Right lobe of liver (tissue), 6 donors: ENCODE results near the gene SORL1. TPM values are rescaled to one million over a fixed set of nuclear protein-coding genes. Genes with fewer than 3 reads are reported as not detected.
A peak's percentile ranks its signal among the peaks of the same experiment; 100 is the strongest.

Source experiments
- ATAC-seq, 4 donors: fragments of 200-7000 bp; cut with Tn5 transposase; one replicate each; pipeline ENCODE4 v1.9.1; 2020; ENCODE audit warnings: mild to moderate bottlenecking in 4 of 4, moderate library complexity in 4 of 4
- DNase-seq, 3 donors: peaks; one replicate each; pipeline ENCODE4 v3.0.0-alpha.2; 2020
- H3K27ac ChIP-seq, 3 donors: fragments of 200-600 bp; one replicate each; pipeline ENCODE4 v1.8.0; 2022
- H3K27me3 ChIP-seq, 2 donors: fragments of 200-600 bp; one replicate each; pipeline ENCODE4 v1.8.0; 2022
- H3K36me3 ChIP-seq, 4 donors: fragments of 200-600 bp; sonication (generic) in 1 of 4; one replicate each; pipeline versions ENCODE4 v1.5.1 to v1.8.0; 2017 to 2022; ENCODE audit warnings: control low read depth in 1 of 4
- H3K4me1 ChIP-seq, 4 donors: fragments of 200-600 bp; sonication (generic) in 1 of 4; one replicate each; pipeline versions ENCODE4 v1.5.1 to v1.8.0; 2017 to 2022; ENCODE audit warnings: control low read depth in 1 of 4
- H3K4me3 ChIP-seq, 3 donors: fragments of 200-600 bp; one replicate each; pipeline ENCODE4 v1.8.0; 2022
- H3K9me3 ChIP-seq, 4 donors: fragments of 200-600 bp; sonication (generic) in 1 of 4; one replicate each; pipeline versions ENCODE4 v1.5.1 to v1.8.0; 2017 to 2022; ENCODE audit warnings: control low read depth in 1 of 4
- CTCF ChIP-seq, 4 donors: fragments of 200-600 bp in 3 of 4; fragments of 450-650 bp in 1 of 4; IDR thresholded peaks; one replicate each; pipeline versions ENCODE4 v1.5.1 to v1.8.0; 2016 to 2022; ENCODE audit warnings: antibody characterized with exemption in 4 of 4, mild to moderate bottlenecking in 2 of 4
- POLR2A ChIP-seq: fragments of 450-650 bp; IDR thresholded peaks from one replicate; pipeline ENCODE4 v1.6.1; 2017; ENCODE audit warnings: antibody characterized with exemption, mild to moderate bottlenecking
- WGBS: methylation state at CpG from one replicate; pipeline ENCODE4 v1.1.6; 2018; ENCODE audit warnings: low coverage, low lambda C conversion rate; ENCODE audit not compliant: insufficient coverage; ENCODE audit errors: missing lambda C conversion rate; 5-methylcytosine and 5-hydroxymethylcytosine counted together
- intact Hi-C, 2 donors: fragments of 100-400 bp; cut with DNase I; formaldehyde crosslinking; loops; one replicate each; pipeline versions ENCODE4 v1.11.2 to v1.14.1; 2022
- total RNA-seq, 6 experiments: library from RNA; depleted of rRNA in 2 of 6; stranded (reverse); fragments of >200 nt in 2 of 6; fragmentation: NEBNext Ultra II Directional in 3 of 6; extraction: Animal tissue kit (Norgen Biotek cat#: 25700) in 3 of 6; gene quantifications; one replicate each; pipeline versions ENCODE4 v1.1.0 to v1.2.4, GENCODE V29; 2016 to 2023
- donor health status: DM: no; HTN: yes; CAD: no.
- donor health status: DM: no; HTN: no; CAD: no.
- donor health status: DM: no; HTN: no; CAD: no.
- donor health status: DM: no; HTN: yes; CAD: no.
- donor health status: DM: no; HTN: yes; CAD: no.

SORL1 gene
- total RNA-seq, 6 experiments from 2014 or later: 45.2 to 137 (median 73.8) TPM

GRCh38 chr11:121580154-121580553 lies 128.0 kb downstream of the SORL1 start:
- Histone ChIP-seq H3K27me3 (no peaks in the 10 kb centered on the region), H3K27ac (no peak overlapping the region), H3K9me3 (no peaks in the 10 kb centered on the region), H3K4me1 (peaks cover 0 to 41% (median 12%) of the 10 kb centered on the region in 4 donors), H3K4me3 (no peak overlapping the region), H3K36me3 (peaks cover 0 to 60% (median 1%) of the 10 kb centered on the region in 4 donors)
- ATAC-seq (no peak), DNase-seq (no peak)
- intact Hi-C loops: no loop called here
- WGBS: 93% methylated on average over 4 of the region's 4 CpGs
- TF ChIP-seq POLR2A (no peak), CTCF (IDR thresholded peaks at IDR 0.05) (no peak)

- intact Hi-C loops: no loop called here
- no peaks in the 10 kb centered on the region for H3K27me3 ChIP-seq
- H3K4me3 ChIP-seq: no peak overlapping the region
- TF ChIP-seq CTCF (IDR thresholded peaks at IDR 0.05): no peak
- TF ChIP-seq POLR2A: no peak
- peaks cover 0 to 51% (median 1%) of the 10 kb centered on the region in 4 donors for H3K36me3 ChIP-seq
- H3K4me1 ChIP-seq: peaks cover 0 to 46% (median 10%) of the 10 kb centered on the region in 4 donors
- peak overlapping the region; percentile 9 to 76 (median 42) for H3K27ac ChIP-seq
- 62% methylated on average over 4 of the region's 4 CpGs for WGBS
- ATAC-seq: no peak
- H3K9me3 ChIP-seq: no peaks in the 10 kb centered on the region
- no peak for DNase-seq
These were observed 129.5 kb downstream of the SORL1 start for GRCh38 chr11:121581607-121582006.

- Histone ChIP-seq H3K36me3 (peaks cover 0 to 47% (median 1%) of the 10 kb centered on the region in 4 donors), H3K27me3 (no peaks in the 10 kb centered on the region), H3K9me3 (no peaks in the 10 kb centered on the region), H3K27ac (peak overlapping the region; percentile 9 to 76 (median 42)), H3K4me3 (no peak overlapping the region), H3K4me1 (peaks cover 0 to 53% (median 10%) of the 10 kb centered on the region in 4 donors)
- DNase-seq (no peak), ATAC-seq (peak; percentile 67 to 83 (median 73))
- TF ChIP-seq CTCF (IDR thresholded peaks at IDR 0.05) (no peak), POLR2A (peak; percentile 11)
- intact Hi-C loops: no loop called here
- 7% methylated on average over 4 of the region's 4 CpGs for WGBS
These were observed 130.2 kb downstream of the SORL1 start for GRCh38 chr11:121582296-121582695.

GRCh38 chr11:121583825-121584224 lies 131.7 kb downstream of the SORL1 start:
- DNase-seq: no peak
- Histone ChIP-seq H3K27ac (peak overlapping the region in 2 of 3 donors; percentile 84 to 90), H3K4me1 (peaks cover 0 to 66% (median 13%) of the 10 kb centered on the region in 4 donors), H3K36me3 (peaks cover 0 to 47% (median 4%) of the 10 kb centered on the region in 4 donors), H3K4me3 (no peak overlapping the region), H3K9me3 (no peaks in the 10 kb centered on the region), H3K27me3 (no peaks in the 10 kb centered on the region)
- 58% methylated on average over 3 of the region's 3 CpGs for whole genome bisulfite sequencing
- ATAC-seq: no peak
- intact Hi-C loops: no loop called here
- TF ChIP-seq CTCF (IDR thresholded peaks at IDR 0.05): no peak
- TF ChIP-seq POLR2A: no peak
